GM23338 (cell line): Measurements from ENCODE around the gene TUB. TPM values are rescaled to one million over a fixed set of nuclear protein-coding genes. Genes with fewer than 3 reads are reported as not detected.

Source experiments
- ATAC-seq: fragments of 200-7000 bp; cut with Tn5 transposase; 3 replicates; pipeline ENCODE4 v1.9.1; 2020
- DNase-seq: peaks from one replicate; pipeline ENCODE4 v3.0.0-alpha.2; 2015; ENCODE audit warnings: low spot score
- H2AFZ ChIP-seq: fragments of 200-600 bp; sonication (generic); 2 replicates; pipeline ENCODE4 v1.8.0; 2016; ENCODE audit warnings: antibody characterized with exemption, mild to moderate bottlenecking, moderate library complexity
- H3F3A ChIP-seq: fragments of 200-600 bp; sonication (generic); replicated peaks from 2 replicates; pipeline ENCODE4 v1.8.0; 2017; ENCODE audit warnings: antibody characterized with exemption, mixed run types, low read depth
- H3K27ac ChIP-seq: fragments of 200-600 bp; sonication (generic); 2 replicates; pipeline ENCODE4 v1.6.1; 2016; ENCODE audit warnings: low read depth
- H3K27me3 ChIP-seq: fragments of 200-600 bp; sonication (generic); 2 replicates; pipeline ENCODE4 v1.8.0; 2016; ENCODE audit warnings: mild to moderate bottlenecking, mixed run types, moderate library complexity; ENCODE audit not compliant: insufficient read depth
- H3K36me3 ChIP-seq: fragments of 200-600 bp; sonication (generic); 2 replicates; pipeline ENCODE4 v1.8.0; 2016; ENCODE audit warnings: mild to moderate bottlenecking; ENCODE audit not compliant: insufficient read depth
- H3K4me1 ChIP-seq: fragments of 200-600 bp; sonication (generic); 2 replicates; pipeline ENCODE4 v1.8.0; 2016; ENCODE audit warnings: mild to moderate bottlenecking, moderate library complexity; ENCODE audit not compliant: insufficient read depth
- H3K4me2 ChIP-seq: fragments of 200-600 bp; sonication (generic); 2 replicates; pipeline ENCODE4 v1.7.1; 2017; ENCODE audit warnings: mixed run types
- H3K4me3 ChIP-seq: fragments of 200-600 bp; sonication (generic); 2 replicates; pipeline ENCODE4 v1.6.1; 2016; ENCODE audit warnings: mixed run types
- H3K79me2 ChIP-seq: fragments of 200-600 bp; sonication (generic); replicated peaks from 2 replicates; pipeline ENCODE4 v1.8.0; 2017; ENCODE audit warnings: mild to moderate bottlenecking; ENCODE audit not compliant: insufficient read depth
- H3K9me2 ChIP-seq: fragments of 200-600 bp; sonication (generic); 2 replicates; pipeline ENCODE4 v1.8.0; 2017; ENCODE audit not compliant: insufficient read depth
- H4K20me1 ChIP-seq: fragments of 200-600 bp; sonication (generic); replicated peaks from 2 replicates; pipeline ENCODE4 v1.8.0; 2017; ENCODE audit warnings: mild to moderate bottlenecking; ENCODE audit not compliant: insufficient read depth
- H3K27ac Mint-ChIP-seq: 2 replicates; pipeline ENCODE4 v1.8.0; 2020; ENCODE audit warnings: inconsistent platforms, mild to moderate bottlenecking, moderate library complexity, mixed read lengths
- H3K27me3 Mint-ChIP-seq: 3 replicates; pipeline ENCODE4 v1.8.0; 2022; ENCODE audit warnings: low read depth, mild to moderate bottlenecking, moderate library complexity, mixed read lengths, inconsistent platforms; ENCODE audit not compliant: insufficient read depth, poor library complexity
- H3K36me3 Mint-ChIP-seq: 3 replicates; pipeline ENCODE4 v1.8.0; 2021; ENCODE audit warnings: low read depth, mild to moderate bottlenecking, inconsistent platforms, moderate library complexity, mixed read lengths
- H3K4me1 Mint-ChIP-seq: 3 replicates; pipeline ENCODE4 v1.8.0; 2020; ENCODE audit warnings: mild to moderate bottlenecking, inconsistent platforms, mixed read lengths
- H3K4me3 Mint-ChIP-seq: 3 replicates; pipeline ENCODE4 v1.8.0; 2021; ENCODE audit warnings: moderate library complexity, mild to moderate bottlenecking, inconsistent platforms, mixed read lengths
- H3K9me3 Mint-ChIP-seq: 3 replicates; pipeline ENCODE4 v1.8.0; 2020; ENCODE audit warnings: moderate library complexity, mild to moderate bottlenecking, inconsistent platforms, mixed read lengths
- CREB1 ChIP-seq: fragments of 250-450 bp; sonication (Bioruptor Pico); IDR thresholded peaks from 2 replicates; pipeline ENCODE4 v1.5.0; 2020; ENCODE audit warnings: low read depth, mild to moderate bottlenecking, moderate library complexity
- EZH2 ChIP-seq: fragments of 200-600 bp; sonication (generic); IDR thresholded peaks from one replicate; pipeline ENCODE4 v1.8.0; 2017; ENCODE audit warnings: antibody characterized with exemption, mild to moderate bottlenecking, low read depth; ENCODE audit not compliant: unreplicated experiment
- EZH2phosphoT487 ChIP-seq: fragments of 200-600 bp; sonication (generic); IDR thresholded peaks from one replicate; pipeline ENCODE4 v1.8.1; 2018; ENCODE audit warnings: antibody characterized with exemption; ENCODE audit not compliant: unreplicated experiment
- JUNB ChIP-seq: IDR thresholded peaks from one replicate; pipeline ENCODE4 v1.6.1; 2016; ENCODE audit warnings: antibody characterized with exemption; ENCODE audit not compliant: unreplicated experiment
- NANOG ChIP-seq: IDR thresholded peaks from 2 replicates; pipeline ENCODE4 v1.6.1; 2016; ENCODE audit warnings: antibody characterized with exemption, borderline replicate concordance
- POLR2AphosphoS5 ChIP-seq: IDR thresholded peaks from 2 replicates; pipeline ENCODE4 v1.6.1; 2016; ENCODE audit warnings: antibody characterized with exemption, low read depth
- STAT1 ChIP-seq: IDR thresholded peaks from one replicate; pipeline ENCODE4 v1.6.1; 2016; ENCODE audit warnings: antibody characterized with exemption; ENCODE audit not compliant: unreplicated experiment
- ZNF114 ChIP-seq: fragments of 250-450 bp; sonication (Bioruptor Pico); IDR thresholded peaks from 2 replicates; pipeline ENCODE4 v1.5.0; 2020; ENCODE audit warnings: mild to moderate bottlenecking, moderate library complexity
- ZNF331 ChIP-seq: fragments of 250-450 bp; sonication (Bioruptor Pico); IDR thresholded peaks from 2 replicates; pipeline ENCODE4 v1.5.0; 2020; ENCODE audit warnings: low read depth, mild to moderate bottlenecking, moderate library complexity
- polyA plus RNA-seq: library from polyadenylated mRNA; unstranded; fragments of >200 nt; fragmentation: Nextera tagmentation; extraction: Ambion mirVana; gene quantifications from 2 replicates; pipeline ENCODE4 v1.2.1, GENCODE V29; 2016
- total RNA-seq: library from RNA; depleted of rRNA; stranded (reverse); fragments of >200 nt; shearing (Covaris generic); gene quantifications from 2 replicates; pipeline ENCODE4 v1.2.3, GENCODE V29; 2014
- TF ChIP-seq, protein P1 (sequence below): IDR thresholded peaks from one replicate; pipeline ENCODE4 v1.6.1; 2018; ENCODE audit warnings: antibody characterized with exemption; ENCODE audit not compliant: unreplicated experiment
- TF ChIP-seq, protein P2 (sequence below): IDR thresholded peaks from 2 replicates; pipeline ENCODE4 v1.6.1; 2016; ENCODE audit warnings: antibody characterized with exemption
- TF ChIP-seq, protein P3 (sequence below), 2 experiments: fragments of 200-600 bp in 1 of 2; sonication (generic) in 1 of 2; conservative IDR thresholded peaks; 2 replicates each; pipeline versions ENCODE4 v1.5.1 to v1.6.1; 2016 to 2017; ENCODE audit warnings: antibody characterized with exemption in 2 of 2, low read depth in 2 of 2, mild to moderate bottlenecking in 2 of 2, moderate library complexity in 1 of 2
- TF ChIP-seq, protein P4 (sequence below): fragments of 250-450 bp; sonication (Bioruptor Pico); IDR thresholded peaks from 2 replicates; pipeline ENCODE4 v1.5.0; 2020; ENCODE audit warnings: mild to moderate bottlenecking, moderate library complexity

TUB gene
- total and polyA plus RNA-seq, 2 experiments from 2014 or later = 5.5 to 30.4 TPM

DNA sequence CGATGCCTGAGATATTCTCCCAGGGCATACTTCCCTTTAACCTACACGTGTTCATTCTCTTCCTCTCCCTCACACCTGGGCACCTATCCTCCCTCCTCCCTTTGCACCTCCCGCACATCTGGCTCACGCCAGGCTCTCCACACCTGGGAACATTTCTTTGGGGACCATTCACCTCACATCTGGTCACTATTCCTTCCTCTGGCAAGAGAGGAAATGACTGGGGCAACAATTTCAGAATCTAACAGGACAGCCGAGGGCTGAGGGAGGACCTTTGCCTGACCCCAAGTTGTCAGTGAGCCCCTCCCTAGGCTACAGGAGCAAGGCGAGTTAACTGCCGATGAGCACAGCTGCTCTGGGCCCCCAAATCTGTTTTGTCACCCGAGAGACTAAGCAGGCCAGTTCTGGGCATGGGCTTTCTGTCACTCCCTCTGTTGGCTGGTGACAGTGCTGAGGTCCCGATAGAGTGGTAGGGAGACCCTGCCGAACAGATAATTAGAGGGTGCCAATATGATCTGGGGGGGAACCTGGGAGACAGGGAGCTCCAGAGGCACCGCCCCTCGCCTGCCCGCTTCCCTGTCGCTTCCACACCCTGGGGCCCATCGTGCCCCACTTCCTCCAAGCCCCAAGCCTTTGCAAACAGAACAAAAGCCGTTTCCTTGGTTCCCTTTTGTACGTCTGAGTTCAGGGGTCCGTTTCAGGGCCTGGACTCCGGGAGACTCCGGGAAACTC, 48.3 kb upstream of the TUB start:
- Histone ChIP-seq H2AFZ (peak overlapping the region; percentile 77; the same call in 1 of the 2 replicates), H3K27ac (no peak overlapping the region), H3K79me2 (no peaks in the 10 kb centered on the region), H4K20me1 (no peaks in the 10 kb centered on the region), H3K36me3 (no peaks in the 10 kb centered on the region), H3K4me2 (peak overlapping the region; percentile 76), H3K4me3 (peak overlapping the region; percentile 46), H3F3A (0 out of 2 replicates have a peak, but pooled peaks cover 3% of the 10 kb centered on the region), H3K9me2 (no peaks in the 10 kb centered on the region), H3K27me3 (no peaks in the 10 kb centered on the region), H3K4me1 (peaks cover 9% of the 10 kb centered on the region; the same call in 1 of the 2 replicates)
- DNase-seq = peak; percentile 34
- Mint-ChIP-seq H3K4me3 (peak overlapping the region; percentile 41), H3K27me3 (peaks cover 11% of the 10 kb centered on the region), H3K36me3 (no peaks in the 10 kb centered on the region), H3K27ac (0 out of 2 replicates have a peak overlapping the region, but pooled peaks have one; percentile 12), H3K4me1 (peaks cover 17% of the 10 kb centered on the region), H3K9me3 (no peaks in the 10 kb centered on the region)
- TF ChIP-seq EZH2 (no peak), CREB1 (CRISPR knock-in tag) (no peak), ZNF331 (CRISPR knock-in tag) (no peak), ZNF114 (no peak), EZH2phosphoT487 (no peak), JUNB (no peak), STAT1 (no peak), POLR2AphosphoS5 (no peak), NANOG (no peak)
- TF ChIP-seq, protein P1, sequence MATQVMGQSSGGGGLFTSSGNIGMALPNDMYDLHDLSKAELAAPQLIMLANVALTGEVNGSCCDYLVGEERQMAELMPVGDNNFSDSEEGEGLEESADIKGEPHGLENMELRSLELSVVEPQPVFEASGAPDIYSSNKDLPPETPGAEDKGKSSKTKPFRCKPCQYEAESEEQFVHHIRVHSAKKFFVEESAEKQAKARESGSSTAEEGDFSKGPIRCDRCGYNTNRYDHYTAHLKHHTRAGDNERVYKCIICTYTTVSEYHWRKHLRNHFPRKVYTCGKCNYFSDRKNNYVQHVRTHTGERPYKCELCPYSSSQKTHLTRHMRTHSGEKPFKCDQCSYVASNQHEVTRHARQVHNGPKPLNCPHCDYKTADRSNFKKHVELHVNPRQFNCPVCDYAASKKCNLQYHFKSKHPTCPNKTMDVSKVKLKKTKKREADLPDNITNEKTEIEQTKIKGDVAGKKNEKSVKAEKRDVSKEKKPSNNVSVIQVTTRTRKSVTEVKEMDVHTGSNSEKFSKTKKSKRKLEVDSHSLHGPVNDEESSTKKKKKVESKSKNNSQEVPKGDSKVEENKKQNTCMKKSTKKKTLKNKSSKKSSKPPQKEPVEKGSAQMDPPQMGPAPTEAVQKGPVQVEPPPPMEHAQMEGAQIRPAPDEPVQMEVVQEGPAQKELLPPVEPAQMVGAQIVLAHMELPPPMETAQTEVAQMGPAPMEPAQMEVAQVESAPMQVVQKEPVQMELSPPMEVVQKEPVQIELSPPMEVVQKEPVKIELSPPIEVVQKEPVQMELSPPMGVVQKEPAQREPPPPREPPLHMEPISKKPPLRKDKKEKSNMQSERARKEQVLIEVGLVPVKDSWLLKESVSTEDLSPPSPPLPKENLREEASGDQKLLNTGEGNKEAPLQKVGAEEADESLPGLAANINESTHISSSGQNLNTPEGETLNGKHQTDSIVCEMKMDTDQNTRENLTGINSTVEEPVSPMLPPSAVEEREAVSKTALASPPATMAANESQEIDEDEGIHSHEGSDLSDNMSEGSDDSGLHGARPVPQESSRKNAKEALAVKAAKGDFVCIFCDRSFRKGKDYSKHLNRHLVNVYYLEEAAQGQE = no peak
- TF ChIP-seq, protein P2, sequence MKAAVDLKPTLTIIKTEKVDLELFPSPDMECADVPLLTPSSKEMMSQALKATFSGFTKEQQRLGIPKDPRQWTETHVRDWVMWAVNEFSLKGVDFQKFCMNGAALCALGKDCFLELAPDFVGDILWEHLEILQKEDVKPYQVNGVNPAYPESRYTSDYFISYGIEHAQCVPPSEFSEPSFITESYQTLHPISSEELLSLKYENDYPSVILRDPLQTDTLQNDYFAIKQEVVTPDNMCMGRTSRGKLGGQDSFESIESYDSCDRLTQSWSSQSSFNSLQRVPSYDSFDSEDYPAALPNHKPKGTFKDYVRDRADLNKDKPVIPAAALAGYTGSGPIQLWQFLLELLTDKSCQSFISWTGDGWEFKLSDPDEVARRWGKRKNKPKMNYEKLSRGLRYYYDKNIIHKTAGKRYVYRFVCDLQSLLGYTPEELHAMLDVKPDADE = no peak
- TF ChIP-seq, protein P3, sequence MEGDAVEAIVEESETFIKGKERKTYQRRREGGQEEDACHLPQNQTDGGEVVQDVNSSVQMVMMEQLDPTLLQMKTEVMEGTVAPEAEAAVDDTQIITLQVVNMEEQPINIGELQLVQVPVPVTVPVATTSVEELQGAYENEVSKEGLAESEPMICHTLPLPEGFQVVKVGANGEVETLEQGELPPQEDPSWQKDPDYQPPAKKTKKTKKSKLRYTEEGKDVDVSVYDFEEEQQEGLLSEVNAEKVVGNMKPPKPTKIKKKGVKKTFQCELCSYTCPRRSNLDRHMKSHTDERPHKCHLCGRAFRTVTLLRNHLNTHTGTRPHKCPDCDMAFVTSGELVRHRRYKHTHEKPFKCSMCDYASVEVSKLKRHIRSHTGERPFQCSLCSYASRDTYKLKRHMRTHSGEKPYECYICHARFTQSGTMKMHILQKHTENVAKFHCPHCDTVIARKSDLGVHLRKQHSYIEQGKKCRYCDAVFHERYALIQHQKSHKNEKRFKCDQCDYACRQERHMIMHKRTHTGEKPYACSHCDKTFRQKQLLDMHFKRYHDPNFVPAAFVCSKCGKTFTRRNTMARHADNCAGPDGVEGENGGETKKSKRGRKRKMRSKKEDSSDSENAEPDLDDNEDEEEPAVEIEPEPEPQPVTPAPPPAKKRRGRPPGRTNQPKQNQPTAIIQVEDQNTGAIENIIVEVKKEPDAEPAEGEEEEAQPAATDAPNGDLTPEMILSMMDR (conservative IDR thresholded peaks at IDR 0.05; ENCODE audit: low read depth in 2 of 2) = no peak
- TF ChIP-seq, protein P4, sequence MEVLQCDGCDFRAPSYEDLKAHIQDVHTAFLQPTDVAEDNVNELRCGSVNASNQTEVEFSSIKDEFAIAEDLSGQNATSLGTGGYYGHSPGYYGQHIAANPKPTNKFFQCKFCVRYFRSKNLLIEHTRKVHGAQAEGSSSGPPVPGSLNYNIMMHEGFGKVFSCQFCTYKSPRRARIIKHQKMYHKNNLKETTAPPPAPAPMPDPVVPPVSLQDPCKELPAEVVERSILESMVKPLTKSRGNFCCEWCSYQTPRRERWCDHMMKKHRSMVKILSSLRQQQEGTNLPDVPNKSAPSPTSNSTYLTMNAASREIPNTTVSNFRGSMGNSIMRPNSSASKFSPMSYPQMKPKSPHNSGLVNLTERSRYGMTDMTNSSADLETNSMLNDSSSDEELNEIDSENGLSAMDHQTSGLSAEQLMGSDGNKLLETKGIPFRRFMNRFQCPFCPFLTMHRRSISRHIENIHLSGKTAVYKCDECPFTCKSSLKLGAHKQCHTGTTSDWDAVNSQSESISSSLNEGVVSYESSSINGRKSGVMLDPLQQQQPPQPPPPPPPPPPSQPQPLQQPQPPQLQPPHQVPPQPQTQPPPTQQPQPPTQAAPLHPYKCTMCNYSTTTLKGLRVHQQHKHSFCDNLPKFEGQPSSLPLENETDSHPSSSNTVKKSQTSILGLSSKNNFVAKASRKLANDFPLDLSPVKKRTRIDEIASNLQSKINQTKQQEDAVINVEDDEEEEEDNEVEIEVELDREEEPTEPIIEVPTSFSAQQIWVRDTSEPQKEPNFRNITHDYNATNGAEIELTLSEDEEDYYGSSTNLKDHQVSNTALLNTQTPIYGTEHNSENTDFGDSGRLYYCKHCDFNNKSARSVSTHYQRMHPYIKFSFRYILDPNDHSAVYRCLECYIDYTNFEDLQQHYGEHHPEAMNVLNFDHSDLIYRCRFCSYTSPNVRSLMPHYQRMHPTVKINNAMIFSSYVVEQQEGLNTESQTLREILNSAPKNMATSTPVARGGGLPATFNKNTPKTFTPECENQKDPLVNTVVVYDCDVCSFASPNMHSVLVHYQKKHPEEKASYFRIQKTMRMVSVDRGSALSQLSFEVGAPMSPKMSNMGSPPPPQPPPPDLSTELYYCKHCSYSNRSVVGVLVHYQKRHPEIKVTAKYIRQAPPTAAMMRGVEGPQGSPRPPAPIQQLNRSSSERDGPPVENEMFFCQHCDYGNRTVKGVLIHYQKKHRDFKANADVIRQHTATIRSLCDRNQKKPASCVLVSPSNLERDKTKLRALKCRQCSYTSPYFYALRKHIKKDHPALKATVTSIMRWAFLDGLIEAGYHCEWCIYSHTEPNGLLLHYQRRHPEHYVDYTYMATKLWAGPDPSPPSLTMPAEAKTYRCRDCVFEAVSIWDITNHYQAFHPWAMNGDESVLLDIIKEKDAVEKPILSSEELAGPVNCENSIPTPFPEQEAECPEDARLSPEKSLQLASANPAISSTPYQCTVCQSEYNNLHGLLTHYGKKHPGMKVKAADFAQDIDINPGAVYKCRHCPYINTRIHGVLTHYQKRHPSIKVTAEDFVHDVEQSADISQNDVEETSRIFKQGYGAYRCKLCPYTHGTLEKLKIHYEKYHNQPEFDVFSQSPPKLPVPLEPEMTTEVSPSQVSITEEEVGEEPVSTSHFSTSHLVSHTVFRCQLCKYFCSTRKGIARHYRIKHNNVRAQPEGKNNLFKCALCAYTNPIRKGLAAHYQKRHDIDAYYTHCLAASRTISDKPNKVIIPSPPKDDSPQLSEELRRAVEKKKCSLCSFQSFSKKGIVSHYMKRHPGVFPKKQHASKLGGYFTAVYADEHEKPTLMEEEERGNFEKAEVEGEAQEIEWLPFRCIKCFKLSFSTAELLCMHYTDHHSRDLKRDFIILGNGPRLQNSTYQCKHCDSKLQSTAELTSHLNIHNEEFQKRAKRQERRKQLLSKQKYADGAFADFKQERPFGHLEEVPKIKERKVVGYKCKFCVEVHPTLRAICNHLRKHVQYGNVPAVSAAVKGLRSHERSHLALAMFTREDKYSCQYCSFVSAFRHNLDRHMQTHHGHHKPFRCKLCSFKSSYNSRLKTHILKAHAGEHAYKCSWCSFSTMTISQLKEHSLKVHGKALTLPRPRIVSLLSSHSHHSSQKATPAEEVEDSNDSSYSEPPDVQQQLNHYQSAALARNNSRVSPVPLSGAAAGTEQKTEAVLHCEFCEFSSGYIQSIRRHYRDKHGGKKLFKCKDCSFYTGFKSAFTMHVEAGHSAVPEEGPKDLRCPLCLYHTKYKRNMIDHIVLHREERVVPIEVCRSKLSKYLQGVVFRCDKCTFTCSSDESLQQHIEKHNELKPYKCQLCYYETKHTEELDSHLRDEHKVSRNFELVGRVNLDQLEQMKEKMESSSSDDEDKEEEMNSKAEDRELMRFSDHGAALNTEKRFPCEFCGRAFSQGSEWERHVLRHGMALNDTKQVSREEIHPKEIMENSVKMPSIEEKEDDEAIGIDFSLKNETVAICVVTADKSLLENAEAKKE = no peak
- peak; percentile 26 for ATAC-seq
